GM18867 (cell line): ENCODE measurements around the gene MLXIPL.
"Not testable (repeated sequence)": the region's sequence is repeated elsewhere in the genome, so short reads cannot be mapped to it uniquely, and the experiment has no call there.

Source experiments
- ATAC-seq: cut with Tn5 transposase; IDR thresholded peaks from one replicate; pipeline ENCODE4 v1.9.1; 2021; ENCODE audit warnings: mild to moderate bottlenecking, moderate library complexity; ENCODE audit not compliant: unreplicated experiment

The MLXIPL gene

GRCh38 chr7:73623798-73624668 is at the start of gene MLXIPL:
MLXIPL (minus strand) TSS chr7:73624522; CDS start chr7:73624492, 30 bp downstream.
- ATAC-seq = no peak

GRCh38 chr7:73671857-73672445 is 47.6 kb upstream of the MLXIPL start:
- ATAC-seq = no peak

GRCh38 chr7:73671322-73671661 is 47.0 kb upstream of the MLXIPL start:
- ATAC-seq = no peak

GRCh38 chr7:73669858-73670385 is 45.6 kb upstream of the MLXIPL start:
- no peak for ATAC-seq

GRCh38 chr7:73669288-73669701 is 45.0 kb upstream of the MLXIPL start:
- no peak for ATAC-seq

GRCh38 chr7:73668886-73669230 is 44.5 kb upstream of the MLXIPL start:
- no peak for ATAC-seq

GRCh38 chr7:73668103-73668885 is 44.0 kb upstream of the MLXIPL start:
- no peak for ATAC-seq

- peak; percentile 93 for ATAC-seq
Observed at GRCh38 chr7:73667344-73668102, 43.2 kb upstream of the MLXIPL start, which contains the start of gene VPS37D. VPS37D (plus strand) TSS chr7:73667831; CDS start chr7:73667959, 128 bp downstream.

GRCh38 chr7:73663033-73663432 is 38.7 kb upstream of the MLXIPL start:
- ATAC-seq = no peak

- not testable (repeated sequence) for ATAC-seq
Observed at GRCh38 chr7:73660594-73660993, 36.3 kb upstream of the MLXIPL start.

GRCh38 chr7:73659983-73660382 is 35.7 kb upstream of the MLXIPL start:
- no peak for ATAC-seq

GRCh38 chr7:73655309-73655708 is 31.0 kb upstream of the MLXIPL start:
- ATAC-seq = not testable (repeated sequence)

- ATAC-seq = no peak
Observed at GRCh38 chr7:73652541-73652949, 28.2 kb upstream of the MLXIPL start.

- ATAC-seq = no peak
Observed at GRCh38 chr7:73650524-73650923, 26.2 kb upstream of the MLXIPL start.

- no peak for ATAC-seq
Observed at GRCh38 chr7:73649576-73649975, 25.3 kb upstream of the MLXIPL start.

- ATAC-seq = no peak
Observed at GRCh38 chr7:73648593-73649332, 24.4 kb upstream of the MLXIPL start.

GRCh38 chr7:73647725-73648592 is 23.6 kb upstream of the MLXIPL start:
- no peak for ATAC-seq

- ATAC-seq = no peak
Observed at GRCh38 chr7:73646785-73647724, 22.7 kb upstream of the MLXIPL start.
